Vagina (tissue), 2 donors: Measurements from ENCODE around the gene FEZF1. TPM values are rescaled to one million over a fixed set of nuclear protein-coding genes. Genes with fewer than 3 reads are reported as not detected.

Experiments
- DNase-seq, 2 donors: peaks; one replicate each; pipeline ENCODE4 v3.0.0-alpha.2; 2017; ENCODE audit errors: extremely low spot score in 2 of 2
- H3K27ac ChIP-seq: fragments of 200-600 bp; sonication (generic); one replicate; pipeline ENCODE4 v1.5.1; 2019
- H3K27me3 ChIP-seq: fragments of 200-600 bp; sonication (generic); one replicate; pipeline ENCODE4 v1.5.1; 2019
- H3K36me3 ChIP-seq, 2 donors: fragments of 200-600 bp; sonication (generic); one replicate each; pipeline ENCODE4 v1.5.1; 2017 to 2019
- H3K4me1 ChIP-seq: fragments of 200-600 bp; sonication (generic); one replicate; pipeline ENCODE4 v1.5.1; 2019
- H3K4me3 ChIP-seq, 2 donors: fragments of 200-600 bp; sonication (generic); 1 replicate in 1 of 2; 2 replicates in 1 of 2; pipeline ENCODE4 v1.5.1; 2016 to 2019
- H3K9me3 ChIP-seq: fragments of 200-600 bp; sonication (generic); one replicate; pipeline ENCODE4 v1.5.1; 2019
- POLR2A ChIP-seq, 2 donors: fragments of 450-650 bp; IDR thresholded peaks; one replicate each; pipeline ENCODE4 v1.6.1; 2017; ENCODE audit warnings: antibody characterized with exemption in 2 of 2, mild to moderate bottlenecking in 2 of 2, moderate library complexity in 2 of 2
- POLR2AphosphoS5 ChIP-seq, 2 donors: sonication (generic); formaldehyde crosslinking; IDR thresholded peaks; one replicate each; pipeline ENCODE4 v1.9.0; 2017; ENCODE audit warnings: antibody characterized with exemption in 2 of 2, mild to moderate bottlenecking in 2 of 2, low read depth in 1 of 2; ENCODE audit not compliant: insufficient read depth in 1 of 2
- intact Hi-C: fragments of 100-400 bp; cut with DNase I; formaldehyde crosslinking; loops from one replicate; pipeline ENCODE4 v1.15.1; 2023
- total RNA-seq: library from RNA; depleted of rRNA; stranded (reverse); fragments of >200 nt; gene quantifications from one replicate; pipeline ENCODE4 v1.2.3, GENCODE V29; 2016
- TF ChIP-seq, protein P1 (sequence below), 3 experiments: fragments of 450-650 bp in 2 of 3; fragments of 200-600 bp in 1 of 3; sonication (generic) in 1 of 3; IDR thresholded peaks; one replicate each; pipeline ENCODE4 v1.5.1; 2017 to 2019; ENCODE audit warnings: antibody characterized with exemption in 3 of 3, mild to moderate bottlenecking in 2 of 3, moderate library complexity in 2 of 3

FEZF1 gene
- total RNA-seq, 1 donor from 2014 or later, result not detected

DNA sequence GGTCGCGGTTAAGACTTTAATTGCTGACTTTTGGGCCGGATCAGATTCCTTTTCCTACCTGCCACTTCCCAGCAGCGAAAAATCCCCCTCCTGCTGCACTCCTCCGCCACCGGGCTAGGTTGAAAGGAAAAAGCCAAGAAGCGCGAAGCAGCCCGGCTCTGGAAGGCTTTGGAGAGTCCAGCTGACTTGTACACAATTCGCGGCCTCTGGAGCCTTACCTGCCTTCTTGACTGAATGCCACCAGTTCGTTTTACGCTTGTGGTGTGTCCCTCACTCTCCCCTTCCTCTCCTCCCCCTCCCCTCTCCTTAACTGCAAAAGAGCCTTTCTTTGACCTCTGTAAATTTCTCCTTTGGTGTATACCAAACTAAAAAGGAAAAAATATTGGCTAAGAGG, 2.7 kb upstream of the FEZF1 start:
- no peak for TF ChIP-seq POLR2A (IDR thresholded peaks at IDR 0.05)
- TF ChIP-seq, protein P1, sequence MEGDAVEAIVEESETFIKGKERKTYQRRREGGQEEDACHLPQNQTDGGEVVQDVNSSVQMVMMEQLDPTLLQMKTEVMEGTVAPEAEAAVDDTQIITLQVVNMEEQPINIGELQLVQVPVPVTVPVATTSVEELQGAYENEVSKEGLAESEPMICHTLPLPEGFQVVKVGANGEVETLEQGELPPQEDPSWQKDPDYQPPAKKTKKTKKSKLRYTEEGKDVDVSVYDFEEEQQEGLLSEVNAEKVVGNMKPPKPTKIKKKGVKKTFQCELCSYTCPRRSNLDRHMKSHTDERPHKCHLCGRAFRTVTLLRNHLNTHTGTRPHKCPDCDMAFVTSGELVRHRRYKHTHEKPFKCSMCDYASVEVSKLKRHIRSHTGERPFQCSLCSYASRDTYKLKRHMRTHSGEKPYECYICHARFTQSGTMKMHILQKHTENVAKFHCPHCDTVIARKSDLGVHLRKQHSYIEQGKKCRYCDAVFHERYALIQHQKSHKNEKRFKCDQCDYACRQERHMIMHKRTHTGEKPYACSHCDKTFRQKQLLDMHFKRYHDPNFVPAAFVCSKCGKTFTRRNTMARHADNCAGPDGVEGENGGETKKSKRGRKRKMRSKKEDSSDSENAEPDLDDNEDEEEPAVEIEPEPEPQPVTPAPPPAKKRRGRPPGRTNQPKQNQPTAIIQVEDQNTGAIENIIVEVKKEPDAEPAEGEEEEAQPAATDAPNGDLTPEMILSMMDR (IDR thresholded peaks at IDR 0.05), result no peak
- TF ChIP-seq POLR2AphosphoS5 (IDR thresholded peaks at IDR 0.05; ENCODE audit: insufficient read depth in 1 of 2, low read depth in 1 of 2), result no peak
- no peak for DNase-seq
- no peaks in the 10 kb centered on the region for H3K36me3 ChIP-seq
- no peak overlapping the region for H3K27ac ChIP-seq
- intact Hi-C loops, result no loop called here
- no peaks in the 10 kb centered on the region for H3K9me3 ChIP-seq
- no peak overlapping the region for H3K4me3 ChIP-seq
- peaks cover 45% of the 10 kb centered on the region for H3K4me1 ChIP-seq
- peaks cover 31% of the 10 kb centered on the region for H3K27me3 ChIP-seq

DNA sequence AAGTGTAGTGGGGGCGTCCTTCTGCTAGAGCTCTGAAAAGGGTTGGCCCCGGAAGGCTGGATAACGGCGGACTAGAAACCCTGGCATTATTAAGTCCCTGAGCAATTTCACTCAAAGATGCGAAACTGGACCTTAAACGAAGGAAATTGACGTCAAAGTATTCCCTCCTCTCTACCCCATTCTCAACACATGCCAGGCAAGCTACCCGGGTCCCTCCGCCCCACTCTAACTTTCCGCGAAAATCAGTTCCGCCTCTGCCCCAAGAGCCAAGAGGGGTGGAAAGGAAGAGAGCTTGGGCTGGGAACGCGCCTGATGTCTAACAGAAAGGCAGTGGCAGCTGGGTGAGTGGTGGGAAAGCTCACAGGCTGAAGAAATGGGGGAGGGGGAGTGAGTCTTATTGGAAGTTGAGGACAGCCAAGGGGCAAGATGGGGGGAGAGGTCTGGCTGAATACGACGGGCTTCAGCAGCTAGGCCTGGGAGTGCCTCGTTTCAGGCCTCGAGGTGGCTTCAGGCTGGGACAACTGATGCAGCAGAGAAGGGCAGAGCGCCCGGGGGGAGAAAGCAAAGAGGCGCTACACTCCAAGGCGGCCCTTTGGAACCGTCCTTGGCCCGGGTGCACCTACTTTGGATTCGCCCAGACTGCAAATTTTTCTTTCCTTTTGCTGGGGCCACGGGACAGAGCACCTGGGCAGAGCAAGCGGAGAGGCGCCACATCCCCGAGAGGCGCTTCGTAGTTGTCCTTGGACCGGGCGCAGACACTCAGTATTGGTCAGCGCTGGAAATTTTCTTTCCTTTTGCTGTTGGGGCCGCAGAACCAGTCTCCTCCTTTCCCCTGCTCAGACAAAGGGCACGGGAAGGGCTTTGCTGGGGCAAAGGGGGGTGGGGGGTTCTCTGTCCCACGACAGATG, 2.0 kb upstream of the FEZF1 start:
- DNase-seq, result no peak
- TF ChIP-seq, protein P1 (IDR thresholded peaks at IDR 0.05), result no peak
- TF ChIP-seq POLR2AphosphoS5 (IDR thresholded peaks at IDR 0.05; ENCODE audit: insufficient read depth in 1 of 2, low read depth in 1 of 2), result no peak
- TF ChIP-seq POLR2A (IDR thresholded peaks at IDR 0.05), result no peak
- intact Hi-C loops, result no loop called here
- no peaks in the 10 kb centered on the region for H3K9me3 ChIP-seq
- peak overlapping the region in 1 of 2 donors; percentile 29 for H3K4me3 ChIP-seq
- peaks cover 37% of the 10 kb centered on the region for H3K27me3 ChIP-seq
- H3K4me1 ChIP-seq, result peaks cover 45% of the 10 kb centered on the region
- no peaks in the 10 kb centered on the region for H3K36me3 ChIP-seq
- H3K27ac ChIP-seq, result no peak overlapping the region

DNA sequence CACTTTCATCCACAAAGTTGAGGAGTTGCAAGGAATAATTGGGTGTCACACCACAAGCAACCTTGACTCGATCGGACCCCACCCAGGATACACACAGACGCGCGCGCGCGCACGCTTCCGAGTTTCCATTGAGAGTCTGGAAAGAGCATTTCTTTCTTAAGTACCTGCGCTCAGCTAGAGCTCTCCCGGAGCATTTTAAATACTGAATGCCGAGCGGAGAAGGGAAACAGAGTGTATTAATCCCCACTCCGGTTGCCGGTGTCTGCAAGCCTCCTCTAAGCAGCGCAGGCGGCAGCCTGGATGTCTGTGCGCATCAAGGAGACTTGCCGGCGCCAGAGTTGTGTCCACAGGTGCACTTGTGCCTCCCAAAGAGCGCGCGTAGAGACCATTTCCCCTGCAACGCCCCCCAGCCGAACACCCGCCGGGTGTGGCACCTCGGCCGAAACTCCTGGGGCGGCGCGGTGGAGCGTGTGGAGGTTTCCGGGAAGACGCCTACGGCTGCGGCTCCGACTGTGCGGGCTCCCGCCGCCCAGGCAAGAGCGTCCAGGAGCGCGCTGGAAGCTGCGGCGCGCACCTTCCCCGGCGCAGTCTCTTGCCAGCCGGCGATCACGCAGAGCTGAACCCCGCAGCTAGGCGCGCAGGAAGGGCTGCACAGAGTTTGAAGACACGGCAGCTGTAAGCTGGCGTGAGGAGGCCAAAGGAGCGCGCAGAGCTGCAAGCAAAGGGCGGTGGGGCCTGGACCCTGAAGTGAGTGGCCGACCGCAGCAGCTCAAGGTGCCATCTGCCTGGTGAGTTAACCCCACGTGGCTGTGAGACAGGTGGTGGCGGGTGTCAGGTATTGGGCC, 1.1 kb upstream of the FEZF1 start:
- peak overlapping the region; percentile 15 to 29 for H3K4me3 ChIP-seq
- peaks cover 37% of the 10 kb centered on the region for H3K27me3 ChIP-seq

DNA sequence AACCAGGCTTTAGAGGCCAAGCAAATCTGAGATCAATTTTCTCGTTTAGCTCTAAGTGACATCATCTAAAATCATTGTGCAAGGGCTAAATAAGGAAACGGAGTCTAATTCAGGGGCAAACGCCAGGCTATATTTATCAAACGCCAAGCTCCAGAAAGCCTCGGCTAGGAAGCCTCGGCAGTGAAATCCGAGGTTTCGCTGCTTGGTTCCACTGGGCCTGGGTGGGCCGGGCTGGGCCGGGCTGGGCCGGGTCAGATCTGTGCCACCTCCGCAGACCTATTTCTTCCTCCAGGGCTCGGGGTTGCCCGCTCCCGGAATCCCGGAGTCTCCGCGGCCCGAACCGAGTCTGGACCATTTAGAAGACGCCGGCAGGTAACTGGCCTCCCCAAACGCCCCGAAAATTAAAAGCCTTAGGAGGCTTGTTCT, 459 bp upstream of the FEZF1 start:
- H3K27me3 ChIP-seq, result peaks cover 43% of the 10 kb centered on the region
- no peaks in the 10 kb centered on the region for H3K36me3 ChIP-seq
- no peak overlapping the region for H3K27ac ChIP-seq
- TF ChIP-seq, protein P1 (IDR thresholded peaks at IDR 0.05), result no peak
- no peak for TF ChIP-seq POLR2A (IDR thresholded peaks at IDR 0.05)
- TF ChIP-seq POLR2AphosphoS5 (IDR thresholded peaks at IDR 0.05; ENCODE audit: insufficient read depth in 1 of 2, low read depth in 1 of 2), result no peak
- DNase-seq, result no peak
- peak overlapping the region; percentile 15 to 29 for H3K4me3 ChIP-seq
- intact Hi-C loops, result no loop called here
- H3K9me3 ChIP-seq, result no peaks in the 10 kb centered on the region
- H3K4me1 ChIP-seq, result peaks cover 43% of the 10 kb centered on the region

More for the DNA sequence above, 1.1 kb upstream of the FEZF1 start:
- no peaks in the 10 kb centered on the region for H3K9me3 ChIP-seq
- peaks cover 44% of the 10 kb centered on the region for H3K4me1 ChIP-seq
- no peaks in the 10 kb centered on the region for H3K36me3 ChIP-seq
- H3K27ac ChIP-seq, result no peak overlapping the region
- no peak for DNase-seq
- TF ChIP-seq POLR2AphosphoS5 (IDR thresholded peaks at IDR 0.05; ENCODE audit: insufficient read depth in 1 of 2, low read depth in 1 of 2), result no peak
- TF ChIP-seq, protein P1 (IDR thresholded peaks at IDR 0.05), result no peak
- TF ChIP-seq POLR2A (IDR thresholded peaks at IDR 0.05), result no peak
- intact Hi-C loops, result no loop called here
